HepG2 (cell line): ENCODE measurements around the gene ZNF217. TPM values are rescaled to one million over a fixed set of nuclear protein-coding genes. Genes with fewer than 3 reads are reported as not detected.

Experiments used
- FIP1L1 ChIP-seq: fragments of 200-400 bp; formaldehyde crosslinking; IDR thresholded peaks from 2 replicates; pipeline ENCODE4 v1.6.1; 2018; ENCODE audit warnings: low read depth, mild to moderate bottlenecking, low read length, moderate library complexity, borderline replicate concordance; ENCODE audit not compliant: insufficient read depth
- KDM4B ChIP-seq: sonication (generic); formaldehyde crosslinking; IDR thresholded peaks from 2 replicates; pipeline ENCODE4 v1.4.0; 2020; ENCODE audit warnings: missing genetic modification reagents
- MXD4 ChIP-seq: IDR thresholded peaks from 2 replicates; pipeline ENCODE4 v1.6.1; 2016; ENCODE audit warnings: mild to moderate bottlenecking, missing biosample characterization, missing genetic modification reagents
- TBL1XR1 ChIP-seq: fragments of 150-350 bp; IDR thresholded peaks from 2 replicates; pipeline ENCODE4 v1.6.1; 2014; ENCODE audit warnings: borderline replicate concordance, low read length; ENCODE audit not compliant: partially characterized antibody
- TBX2 ChIP-seq: sonication (generic); formaldehyde crosslinking; IDR thresholded peaks from 2 replicates; pipeline ENCODE4 v1.5.0; 2020; ENCODE audit warnings: missing genetic modification reagents, mild to moderate bottlenecking, borderline replicate concordance
- ZFP1 ChIP-seq: IDR thresholded peaks from 2 replicates; pipeline ENCODE4 v1.6.1; 2016
- ZFP36L2 ChIP-seq: sonication (generic); formaldehyde crosslinking; IDR thresholded peaks from 2 replicates; pipeline ENCODE4 v1.4.0; 2020; ENCODE audit warnings: missing genetic modification reagents
- ZNF329 ChIP-seq: sonication (generic); formaldehyde crosslinking; IDR thresholded peaks from 2 replicates; pipeline ENCODE4 v1.9.0; 2021; ENCODE audit warnings: low read depth, mild to moderate bottlenecking, missing genetic modification reagents
- ZSCAN20 ChIP-seq: sonication (generic); formaldehyde crosslinking; IDR thresholded peaks from 2 replicates; pipeline ENCODE4 v1.4.0; 2020; ENCODE audit warnings: missing genetic modification reagents, mild to moderate bottlenecking, borderline replicate concordance
- ZSCAN29 ChIP-seq: sonication (generic); formaldehyde crosslinking; conservative IDR thresholded peaks from 2 replicates; pipeline ENCODE4 v1.4.0; 2020; ENCODE audit warnings: mild to moderate bottlenecking, missing genetic modification reagents
- ZZZ3 ChIP-seq: sonication (generic); formaldehyde crosslinking; IDR thresholded peaks from 2 replicates; pipeline ENCODE4 v1.4.0; 2020; ENCODE audit warnings: missing genetic modification reagents, mild to moderate bottlenecking, borderline replicate concordance
- polyA plus RNA-seq, 8 experiments: library from polyadenylated mRNA; depleted of rRNA in 3 of 8; stranded (reverse) in 7 of 8; unstranded in 1 of 8; fragments of >200 nt; fragmentation: Illumina TruSeq in 4 of 8; extraction: Trizol in 4 of 8; gene quantifications; 2 replicates each; pipeline versions ENCODE4 v1.2.1 to v1.2.3, GENCODE V29; 2011 to 2016; ENCODE audit warnings: low read depth in 4 of 8, missing spikeins in 1 of 8, mixed read lengths in 1 of 8; ENCODE audit not compliant: insufficient read depth in 1 of 8
- total RNA-seq, 5 experiments: library from RNA; depleted of rRNA; stranded (reverse); fragments of >200 nt; fragmentation: Illumina TruSeq; extraction: Trizol; gene quantifications; 2 replicates each; pipeline ENCODE4 v1.2.3, GENCODE V29; 2016; ENCODE audit warnings: low read depth in 1 of 5
- TF ChIP-seq, protein P1 (sequence below): sonication (generic); formaldehyde crosslinking; IDR thresholded peaks from 2 replicates; pipeline ENCODE4 v1.4.0; 2020; ENCODE audit warnings: mild to moderate bottlenecking, missing genetic modification reagents, borderline replicate concordance
- TF ChIP-seq, protein P2 (sequence below): sonication (generic); formaldehyde crosslinking; IDR thresholded peaks from 2 replicates; pipeline ENCODE4 v1.5.1; 2020; ENCODE audit warnings: missing genetic modification reagents, mild to moderate bottlenecking, borderline replicate concordance
- TF ChIP-seq, protein P3 (sequence below), 2 experiments: IDR thresholded peaks; 2 replicates each; pipeline ENCODE4 v1.6.1; 2011 to 2012; ENCODE audit warnings: low read length in 2 of 2, borderline replicate concordance in 1 of 2, low read depth in 1 of 2, mild to moderate bottlenecking in 1 of 2, moderate library complexity in 1 of 2
- TF ChIP-seq, protein P4 (sequence below): sonication (generic); formaldehyde crosslinking; IDR thresholded peaks from 2 replicates; pipeline ENCODE4 v1.8.1; 2023; ENCODE audit warnings: missing genetic modification reagents, mild to moderate bottlenecking, borderline replicate concordance
- TF ChIP-seq, protein P5 (sequence below): sonication (generic); formaldehyde crosslinking; IDR thresholded peaks from 2 replicates; pipeline ENCODE4 v1.4.0; 2020; ENCODE audit warnings: low read depth, mild to moderate bottlenecking, missing genetic modification reagents
- TF ChIP-seq, protein P6 (sequence below): sonication (generic); formaldehyde crosslinking; IDR thresholded peaks from 2 replicates; pipeline ENCODE4 v1.5.0; 2020; ENCODE audit warnings: mild to moderate bottlenecking, low read depth, missing genetic modification reagents, borderline replicate concordance

The ZNF217 gene
- total and polyA plus RNA-seq, 2 of the 13 experiments (the other 11 are each of a cell fraction or from before 2014, with no cell fraction given), result 22.3 to 29.8 TPM

DNA sequence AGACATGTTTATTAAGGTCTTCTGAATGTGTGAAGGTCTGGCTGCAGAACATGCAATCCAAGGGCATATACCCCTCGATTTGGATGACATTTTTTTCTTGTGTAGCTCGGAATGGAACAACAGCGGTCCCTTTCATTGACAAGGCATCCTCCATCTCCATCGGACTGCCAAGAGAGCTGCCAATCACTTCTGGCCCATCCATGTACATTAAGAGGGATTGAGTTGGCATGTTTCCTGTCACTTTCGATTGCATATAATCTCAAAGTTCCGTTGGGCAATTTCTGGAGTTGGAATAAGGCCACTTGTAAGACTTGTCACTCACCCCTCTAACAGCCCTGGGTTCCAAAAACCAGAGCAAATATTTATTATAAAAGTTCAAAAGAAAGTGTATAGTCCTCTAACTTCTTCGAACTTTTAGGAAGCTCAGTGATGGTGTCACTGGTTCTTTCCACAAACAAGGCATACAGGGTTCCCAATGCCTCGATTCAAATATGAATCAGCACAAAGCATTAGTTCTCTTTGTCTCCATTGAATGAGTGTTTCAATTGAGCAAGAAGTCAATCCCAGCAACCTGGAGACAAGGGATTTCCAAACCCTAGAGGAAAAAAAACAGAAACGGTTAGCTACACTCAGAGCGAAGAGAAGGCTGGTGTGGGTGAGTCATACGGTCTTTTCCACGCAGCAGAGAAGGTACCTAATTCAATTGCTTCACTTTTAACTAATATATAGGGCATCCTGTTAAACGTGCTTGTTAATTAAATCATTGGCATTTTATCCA is 10.9 kb downstream of the ZNF217 start (continued):
- TF ChIP-seq, protein P1, sequence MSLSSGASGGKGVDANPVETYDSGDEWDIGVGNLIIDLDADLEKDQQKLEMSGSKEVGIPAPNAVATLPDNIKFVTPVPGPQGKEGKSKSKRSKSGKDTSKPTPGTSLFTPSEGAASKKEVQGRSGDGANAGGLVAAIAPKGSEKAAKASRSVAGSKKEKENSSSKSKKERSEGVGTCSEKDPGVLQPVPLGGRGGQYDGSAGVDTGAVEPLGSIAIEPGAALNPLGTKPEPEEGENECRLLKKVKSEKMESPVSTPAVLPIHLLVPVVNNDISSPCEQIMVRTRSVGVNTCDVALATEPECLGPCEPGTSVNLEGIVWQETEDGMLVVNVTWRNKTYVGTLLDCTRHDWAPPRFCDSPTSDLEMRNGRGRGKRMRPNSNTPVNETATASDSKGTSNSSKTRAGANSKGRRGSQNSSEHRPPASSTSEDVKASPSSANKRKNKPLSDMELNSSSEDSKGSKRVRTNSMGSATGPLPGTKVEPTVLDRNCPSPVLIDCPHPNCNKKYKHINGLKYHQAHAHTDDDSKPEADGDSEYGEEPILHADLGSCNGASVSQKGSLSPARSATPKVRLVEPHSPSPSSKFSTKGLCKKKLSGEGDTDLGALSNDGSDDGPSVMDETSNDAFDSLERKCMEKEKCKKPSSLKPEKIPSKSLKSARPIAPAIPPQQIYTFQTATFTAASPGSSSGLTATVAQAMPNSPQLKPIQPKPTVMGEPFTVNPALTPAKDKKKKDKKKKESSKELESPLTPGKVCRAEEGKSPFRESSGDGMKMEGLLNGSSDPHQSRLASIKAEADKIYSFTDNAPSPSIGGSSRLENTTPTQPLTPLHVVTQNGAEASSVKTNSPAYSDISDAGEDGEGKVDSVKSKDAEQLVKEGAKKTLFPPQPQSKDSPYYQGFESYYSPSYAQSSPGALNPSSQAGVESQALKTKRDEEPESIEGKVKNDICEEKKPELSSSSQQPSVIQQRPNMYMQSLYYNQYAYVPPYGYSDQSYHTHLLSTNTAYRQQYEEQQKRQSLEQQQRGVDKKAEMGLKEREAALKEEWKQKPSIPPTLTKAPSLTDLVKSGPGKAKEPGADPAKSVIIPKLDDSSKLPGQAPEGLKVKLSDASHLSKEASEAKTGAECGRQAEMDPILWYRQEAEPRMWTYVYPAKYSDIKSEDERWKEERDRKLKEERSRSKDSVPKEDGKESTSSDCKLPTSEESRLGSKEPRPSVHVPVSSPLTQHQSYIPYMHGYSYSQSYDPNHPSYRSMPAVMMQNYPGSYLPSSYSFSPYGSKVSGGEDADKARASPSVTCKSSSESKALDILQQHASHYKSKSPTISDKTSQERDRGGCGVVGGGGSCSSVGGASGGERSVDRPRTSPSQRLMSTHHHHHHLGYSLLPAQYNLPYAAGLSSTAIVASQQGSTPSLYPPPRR (CRISPR knock-in tag), result no peak
- TF ChIP-seq, protein P2, sequence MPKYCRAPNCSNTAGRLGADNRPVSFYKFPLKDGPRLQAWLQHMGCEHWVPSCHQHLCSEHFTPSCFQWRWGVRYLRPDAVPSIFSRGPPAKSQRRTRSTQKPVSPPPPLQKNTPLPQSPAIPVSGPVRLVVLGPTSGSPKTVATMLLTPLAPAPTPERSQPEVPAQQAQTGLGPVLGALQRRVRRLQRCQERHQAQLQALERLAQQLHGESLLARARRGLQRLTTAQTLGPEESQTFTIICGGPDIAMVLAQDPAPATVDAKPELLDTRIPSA, result no peak
- TF ChIP-seq ZSCAN29 (CRISPR knock-in tag) (no peak), KDM4B (CRISPR knock-in tag) (no peak), ZSCAN20 (no peak), FIP1L1 (no peak), TBL1XR1 (no peak), ZNF329 (no peak), ZFP36L2 (no peak), ZFP1 (no peak), ZZZ3 (CRISPR knock-in tag) (no peak), MXD4 (CRISPR knock-in tag) (no peak), TBX2 (CRISPR knock-in tag) (no peak)
- TF ChIP-seq, protein P3, sequence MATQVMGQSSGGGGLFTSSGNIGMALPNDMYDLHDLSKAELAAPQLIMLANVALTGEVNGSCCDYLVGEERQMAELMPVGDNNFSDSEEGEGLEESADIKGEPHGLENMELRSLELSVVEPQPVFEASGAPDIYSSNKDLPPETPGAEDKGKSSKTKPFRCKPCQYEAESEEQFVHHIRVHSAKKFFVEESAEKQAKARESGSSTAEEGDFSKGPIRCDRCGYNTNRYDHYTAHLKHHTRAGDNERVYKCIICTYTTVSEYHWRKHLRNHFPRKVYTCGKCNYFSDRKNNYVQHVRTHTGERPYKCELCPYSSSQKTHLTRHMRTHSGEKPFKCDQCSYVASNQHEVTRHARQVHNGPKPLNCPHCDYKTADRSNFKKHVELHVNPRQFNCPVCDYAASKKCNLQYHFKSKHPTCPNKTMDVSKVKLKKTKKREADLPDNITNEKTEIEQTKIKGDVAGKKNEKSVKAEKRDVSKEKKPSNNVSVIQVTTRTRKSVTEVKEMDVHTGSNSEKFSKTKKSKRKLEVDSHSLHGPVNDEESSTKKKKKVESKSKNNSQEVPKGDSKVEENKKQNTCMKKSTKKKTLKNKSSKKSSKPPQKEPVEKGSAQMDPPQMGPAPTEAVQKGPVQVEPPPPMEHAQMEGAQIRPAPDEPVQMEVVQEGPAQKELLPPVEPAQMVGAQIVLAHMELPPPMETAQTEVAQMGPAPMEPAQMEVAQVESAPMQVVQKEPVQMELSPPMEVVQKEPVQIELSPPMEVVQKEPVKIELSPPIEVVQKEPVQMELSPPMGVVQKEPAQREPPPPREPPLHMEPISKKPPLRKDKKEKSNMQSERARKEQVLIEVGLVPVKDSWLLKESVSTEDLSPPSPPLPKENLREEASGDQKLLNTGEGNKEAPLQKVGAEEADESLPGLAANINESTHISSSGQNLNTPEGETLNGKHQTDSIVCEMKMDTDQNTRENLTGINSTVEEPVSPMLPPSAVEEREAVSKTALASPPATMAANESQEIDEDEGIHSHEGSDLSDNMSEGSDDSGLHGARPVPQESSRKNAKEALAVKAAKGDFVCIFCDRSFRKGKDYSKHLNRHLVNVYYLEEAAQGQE (IDR thresholded peaks at IDR 0.05; ENCODE audit: borderline replicate concordance in 1 of 2, low read depth in 1 of 2, low read length in 2 of 2), result no peak
- TF ChIP-seq, protein P4, sequence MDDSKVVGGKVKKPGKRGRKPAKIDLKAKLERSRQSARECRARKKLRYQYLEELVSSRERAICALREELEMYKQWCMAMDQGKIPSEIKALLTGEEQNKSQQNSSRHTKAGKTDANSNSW, result no peak
- TF ChIP-seq, protein P5, sequence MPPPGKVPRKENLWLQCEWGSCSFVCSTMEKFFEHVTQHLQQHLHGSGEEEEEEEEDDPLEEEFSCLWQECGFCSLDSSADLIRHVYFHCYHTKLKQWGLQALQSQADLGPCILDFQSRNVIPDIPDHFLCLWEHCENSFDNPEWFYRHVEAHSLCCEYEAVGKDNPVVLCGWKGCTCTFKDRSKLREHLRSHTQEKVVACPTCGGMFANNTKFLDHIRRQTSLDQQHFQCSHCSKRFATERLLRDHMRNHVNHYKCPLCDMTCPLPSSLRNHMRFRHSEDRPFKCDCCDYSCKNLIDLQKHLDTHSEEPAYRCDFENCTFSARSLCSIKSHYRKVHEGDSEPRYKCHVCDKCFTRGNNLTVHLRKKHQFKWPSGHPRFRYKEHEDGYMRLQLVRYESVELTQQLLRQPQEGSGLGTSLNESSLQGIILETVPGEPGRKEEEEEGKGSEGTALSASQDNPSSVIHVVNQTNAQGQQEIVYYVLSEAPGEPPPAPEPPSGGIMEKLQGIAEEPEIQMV (CRISPR knock-in tag), result no peak
- TF ChIP-seq, protein P6, sequence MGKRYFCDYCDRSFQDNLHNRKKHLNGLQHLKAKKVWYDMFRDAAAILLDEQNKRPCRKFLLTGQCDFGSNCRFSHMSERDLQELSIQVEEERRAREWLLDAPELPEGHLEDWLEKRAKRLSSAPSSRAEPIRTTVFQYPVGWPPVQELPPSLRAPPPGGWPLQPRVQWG (CRISPR knock-in tag), result no peak
